IMR-90 (cell line): ENCODE data around the gene PIGH. TPM values are rescaled to one million over a fixed set of nuclear protein-coding genes. Genes with fewer than 3 reads are reported as not detected.

Source experiments
- ATAC-seq: fragments of 200-7000 bp; cut with Tn5 transposase; 2 replicates; pipeline ENCODE4 v1.9.1; 2020; ENCODE audit warnings: low read depth, mild to moderate bottlenecking, moderate library complexity
- BruUV-seq: library from RNA; stranded (reverse); fragments of 400-500 nt; replicated peaks from 2 replicates; lab custom pipeline; 2021; lab: Mats Ljungman, UMichigan
- CTCF ChIA-PET: fragments of 300-600 bp; formaldehyde crosslinking; extraction: SDS; loops from one replicate; lab custom pipeline; 2021; ENCODE audit warnings: antibody characterized with exemption; lab: Yijun Ruan, JAX
- POLR2A ChIA-PET: fragments of 300-600 bp; sonication (Branson Sonifier 250); formaldehyde crosslinking; loops from one replicate; lab custom pipeline; 2022; ENCODE audit warnings: antibody characterized with exemption; ENCODE audit not compliant: unreplicated experiment; lab: Charles Lee
- DNase-seq: peaks from one replicate; pipeline ENCODE4 v3.0.0; 2013
- H2AFZ ChIP-seq: replicated peaks from 2 replicates; pipeline ENCODE3; 2013; ENCODE audit warnings: low read length, mild to moderate bottlenecking; ENCODE audit not compliant: poor library complexity
- H2AK5ac ChIP-seq: 2 replicates; pipeline ENCODE4 v1.6.1; 2013; ENCODE audit warnings: low read depth, low read length, inconsistent platforms
- H2AK9ac ChIP-seq: replicated peaks from 2 replicates; pipeline ENCODE3; 2013; ENCODE audit warnings: mild to moderate bottlenecking, low read depth, low read length, moderate library complexity; ENCODE audit not compliant: poor library complexity
- H2BK120ac ChIP-seq: 2 replicates; pipeline ENCODE4 v1.6.1; 2013; ENCODE audit warnings: low read depth, low read length, inconsistent platforms
- H2BK15ac ChIP-seq: 3 replicates; pipeline ENCODE4 v1.6.1; 2013; ENCODE audit warnings: low read depth, low read length, inconsistent platforms
- H2BK20ac ChIP-seq: 2 replicates; pipeline ENCODE4 v1.6.1; 2013; ENCODE audit warnings: low read depth, mild to moderate bottlenecking, inconsistent platforms, low read length, moderate library complexity
- H2BK5ac ChIP-seq: 2 replicates; pipeline ENCODE4 v1.6.1; 2013; ENCODE audit warnings: mild to moderate bottlenecking, low read depth, low read length, inconsistent platforms; ENCODE audit not compliant: poor library complexity, severe bottlenecking
- H3K14ac ChIP-seq: replicated peaks from 2 replicates; pipeline ENCODE4 v1.6.1; 2013; ENCODE audit warnings: low read depth, low read length, inconsistent platforms
- H3K18ac ChIP-seq: 2 replicates; pipeline ENCODE4 v1.6.1; 2013; ENCODE audit warnings: low read depth, low read length, control low read depth
- H3K23ac ChIP-seq: 2 replicates; pipeline ENCODE4 v1.6.1; 2013; ENCODE audit warnings: low read depth, low read length, inconsistent platforms
- H3K27ac ChIP-seq: 2 replicates; pipeline ENCODE4 v1.5.1; 2013; ENCODE audit warnings: mild to moderate bottlenecking, control low read depth, low read length; ENCODE audit not compliant: insufficient read depth
- H3K27me3 ChIP-seq: 2 replicates; pipeline ENCODE4 v1.6.1; 2013; ENCODE audit warnings: low read length; ENCODE audit not compliant: control insufficient read depth, insufficient read depth
- H3K36me3 ChIP-seq: 2 replicates; pipeline ENCODE4 v1.6.1; 2013; ENCODE audit warnings: low read length, mixed read lengths; ENCODE audit not compliant: control insufficient read depth, insufficient read depth
- H3K4ac ChIP-seq: 2 replicates; pipeline ENCODE4 v1.6.1; 2013; ENCODE audit warnings: low read depth, low read length, inconsistent platforms
- H3K4me1 ChIP-seq: 2 replicates; pipeline ENCODE4 v1.6.1; 2013; ENCODE audit warnings: low read length, mixed read lengths; ENCODE audit not compliant: control insufficient read depth, insufficient read depth
- H3K4me2 ChIP-seq: 2 replicates; pipeline ENCODE4 v1.6.1; 2013; ENCODE audit warnings: low read depth, mild to moderate bottlenecking, control low read depth, low read length, moderate library complexity
- H3K4me3 ChIP-seq: 2 replicates; pipeline ENCODE4 v1.5.1; 2013; ENCODE audit warnings: low read depth, mild to moderate bottlenecking, control low read depth, low read length, moderate library complexity; ENCODE audit not compliant: insufficient read depth
- H3K56ac ChIP-seq: 2 replicates; pipeline ENCODE4 v1.6.1; 2013; ENCODE audit warnings: low read length, inconsistent platforms; ENCODE audit not compliant: insufficient read depth; ENCODE audit errors: extremely low read depth
- H3K79me1 ChIP-seq, 2 experiments: 2 replicates each; pipeline ENCODE4 v1.6.1; 2013; ENCODE audit warnings: low read length in 2 of 2, inconsistent platforms in 1 of 2, low read depth in 1 of 2
- H3K9ac ChIP-seq: 2 replicates; pipeline ENCODE4 v1.6.1; 2013; ENCODE audit warnings: low read depth, low read length, control low read depth
- H3K9me1 ChIP-seq: 2 replicates; pipeline ENCODE4 v1.6.1; 2013; ENCODE audit warnings: low read length, inconsistent platforms; ENCODE audit not compliant: insufficient read depth
- H3K9me3 ChIP-seq: 2 replicates; pipeline ENCODE4 v1.6.1; 2013; ENCODE audit warnings: low read length; ENCODE audit not compliant: control insufficient read depth, insufficient read depth
- H4K20me1 ChIP-seq: 2 replicates; pipeline ENCODE4 v1.6.1; 2013; ENCODE audit warnings: low read length, inconsistent platforms; ENCODE audit not compliant: insufficient read depth
- H4K5ac ChIP-seq: 2 replicates; pipeline ENCODE4 v1.6.1; 2013; ENCODE audit warnings: mild to moderate bottlenecking, low read depth, low read length, control low read depth
- H4K8ac ChIP-seq, 2 experiments: 2 replicates each; pipeline ENCODE4 v1.6.1; 2013; ENCODE audit warnings: low read depth in 2 of 2, low read length in 2 of 2, control low read depth in 1 of 2, inconsistent platforms in 1 of 2
- H4K91ac ChIP-seq: 2 replicates; pipeline ENCODE4 v1.6.1; 2013; ENCODE audit warnings: low read depth, low read length, inconsistent platforms; ENCODE audit not compliant: insufficient read depth
- BHLHE40 ChIP-seq: fragments of 150-350 bp; IDR thresholded peaks from 2 replicates; pipeline ENCODE4 v1.6.1; 2016; ENCODE audit warnings: mild to moderate bottlenecking, low read depth, low read length
- CHD1 ChIP-seq: IDR thresholded peaks from 2 replicates; pipeline ENCODE4 v1.6.1; 2012; ENCODE audit warnings: low read depth, low read length, improper control_type of control experiment
- FOS ChIP-seq: fragments of 150-350 bp; IDR thresholded peaks from 2 replicates; pipeline ENCODE4 v1.6.1; 2016; ENCODE audit warnings: low read depth, low read length
- MAFK ChIP-seq: IDR thresholded peaks from 2 replicates; pipeline ENCODE4 v1.6.1; 2012; ENCODE audit warnings: low read depth, low read length, improper control_type of control experiment
- MXI1 ChIP-seq: IDR thresholded peaks from 2 replicates; pipeline ENCODE4 v1.6.1; 2012; ENCODE audit warnings: low read depth, mild to moderate bottlenecking, low read length, moderate library complexity, borderline replicate concordance
- RAD21 ChIP-seq: IDR thresholded peaks from 2 replicates; pipeline ENCODE4 v1.6.1; 2012; ENCODE audit warnings: low read length, improper control_type of control experiment
- RCOR1 ChIP-seq: IDR thresholded peaks from 2 replicates; pipeline ENCODE4 v1.6.1; 2012; ENCODE audit warnings: mild to moderate bottlenecking, low read length, improper control_type of control experiment; ENCODE audit not compliant: insufficient replicate concordance
- RFX5 ChIP-seq: IDR thresholded peaks from 2 replicates; pipeline ENCODE4 v1.8.0; 2012; ENCODE audit warnings: low read depth, mild to moderate bottlenecking, low read length, moderate library complexity
- SMC3 ChIP-seq: fragments of 150-350 bp; IDR thresholded peaks from 2 replicates; pipeline ENCODE4 v1.6.1; 2016; ENCODE audit warnings: low read depth, mild to moderate bottlenecking, antibody characterized with exemption, low read length, moderate library complexity
- WGBS, 2 experiments: methylation state at CpG; one replicate each; pipeline versions ENCODE4 v1.1.5 to v1.1.7; 2013; ENCODE audit warnings: missing lambda C conversion rate in 2 of 2; ENCODE audit not compliant: insufficient read length in 1 of 2; ENCODE audit errors: extremely low coverage in 2 of 2; 5-methylcytosine and 5-hydroxymethylcytosine counted together
- dilution Hi-C: fragments of 300-500 bp; cut with HindIII; formaldehyde crosslinking; loops from one replicate; pipeline ENCODE4 v1.14.3; 2018; ENCODE audit warnings: low sequenced_read_pairs; ENCODE audit not compliant: unreplicated experiment
- in situ Hi-C: fragments of 300-500 bp; cut with MboI; formaldehyde crosslinking; loops from 3 replicates; pipeline ENCODE4 v1.14.3; 2019; ENCODE audit warnings: low sequenced_read_pairs, inconsistent platforms, mixed read lengths
- intact Hi-C: fragments of 100-400 bp; cut with micrococcal nuclease; formaldehyde crosslinking; loops from 2 replicates; pipeline ENCODE4 v1.10.0; 2022
- polyA plus RNA-seq, 3 experiments: library from polyadenylated mRNA; depleted of rRNA; stranded (reverse); fragments of >200 nt; gene quantifications; 2 replicates each; pipeline ENCODE4 v1.2.3, GENCODE V29; 2012; ENCODE audit warnings: low replicate concordance in 1 of 3
- total RNA-seq: library from RNA; depleted of rRNA; stranded (reverse); fragments of >200 nt; gene quantifications from 2 replicates; pipeline ENCODE4 v1.2.3, GENCODE V29; 2012
- TF ChIP-seq, protein P1 (sequence below): fragments of 150-350 bp; IDR thresholded peaks from 2 replicates; pipeline ENCODE4 v1.6.1; 2017; ENCODE audit warnings: mild to moderate bottlenecking, antibody characterized with exemption, low read length, low read depth

The PIGH gene
- total and polyA plus RNA-seq, 2 of the 4 experiments (the other 2 are of a cell fraction): 7.9 to 13.5 TPM

DNA sequence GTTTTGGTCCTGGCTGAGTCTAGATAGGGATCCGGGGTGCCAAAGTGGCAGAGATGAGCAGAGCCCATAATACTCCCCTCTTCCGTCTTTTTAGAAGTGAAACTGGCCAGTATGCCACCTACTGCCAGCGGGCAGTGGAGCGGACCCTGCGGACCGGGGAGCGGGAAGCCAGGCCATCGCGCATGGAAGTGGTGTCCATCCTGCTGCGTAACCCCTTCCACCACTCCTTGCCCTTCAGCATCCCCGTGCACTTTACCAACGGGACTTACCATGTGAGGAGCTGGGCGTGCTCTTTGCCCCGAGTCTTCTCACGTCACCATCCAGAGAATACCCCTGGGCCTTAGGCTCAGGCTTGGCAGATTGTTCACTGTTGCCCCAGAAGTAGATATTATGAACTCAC is 21.0 kb downstream of the PIGH start:
- H2BK20ac ChIP-seq: no peak overlapping the region
- no peak overlapping the region for H4K5ac ChIP-seq
- WGBS, 2 experiments: 73% methylated on average over 6 of the region's 15 CpGs; no CpG with 5 or more reads in 1 of the 2 experiments
- H3K4me2 ChIP-seq: no peak overlapping the region
- H4K8ac ChIP-seq: no peak overlapping the region
- H3K14ac ChIP-seq: no peak overlapping the region
- no peak overlapping the region for H2BK5ac ChIP-seq
- no peaks in the 10 kb centered on the region for H3K9me3 ChIP-seq
- H3K27ac ChIP-seq: no peak overlapping the region
- H2AK5ac ChIP-seq: no peak overlapping the region
- H3K9ac ChIP-seq: no peak overlapping the region
- no peak overlapping the region for H4K91ac ChIP-seq
- no peak overlapping the region for H3K18ac ChIP-seq
- H3K36me3 ChIP-seq: no peaks in the 10 kb centered on the region
- no TSS peak for BruUV-seq
- H4K20me1 ChIP-seq: no peaks in the 10 kb centered on the region
- ChIA-PET CTCF (interaction anchor here (5.2 kb wide), 1 partner anchor 8 kb away, joined by 24 read pairs; no protein-coding TSS in a partner anchor), POLR2A (no interaction called here)
- no peak overlapping the region for H3K4me3 ChIP-seq
- TF ChIP-seq CHD1: no peak
- no peak for TF ChIP-seq RAD21
- no peak for TF ChIP-seq SMC3
- no peak for TF ChIP-seq MAFK
- no peak for TF ChIP-seq RCOR1
- TF ChIP-seq MXI1: no peak
- TF ChIP-seq, protein P1, sequence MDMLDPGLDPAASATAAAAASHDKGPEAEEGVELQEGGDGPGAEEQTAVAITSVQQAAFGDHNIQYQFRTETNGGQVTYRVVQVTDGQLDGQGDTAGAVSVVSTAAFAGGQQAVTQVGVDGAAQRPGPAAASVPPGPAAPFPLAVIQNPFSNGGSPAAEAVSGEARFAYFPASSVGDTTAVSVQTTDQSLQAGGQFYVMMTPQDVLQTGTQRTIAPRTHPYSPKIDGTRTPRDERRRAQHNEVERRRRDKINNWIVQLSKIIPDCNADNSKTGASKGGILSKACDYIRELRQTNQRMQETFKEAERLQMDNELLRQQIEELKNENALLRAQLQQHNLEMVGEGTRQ: no peak
- TF ChIP-seq BHLHE40: no peak
- TF ChIP-seq RFX5: no peak
- TF ChIP-seq FOS: no peak
- no peak overlapping the region for H3K56ac ChIP-seq
- H2AFZ ChIP-seq: no peak overlapping the region
- H3K4ac ChIP-seq: no peak overlapping the region
- no peak overlapping the region for H2BK120ac ChIP-seq
- H2BK15ac ChIP-seq: no peak overlapping the region
- dilution Hi-C loops: no loop called here
- H3K23ac ChIP-seq: no peak overlapping the region
- intact Hi-C loops: no loop called here
- no peaks in the 10 kb centered on the region for H3K4me1 ChIP-seq
- in situ Hi-C loops: no loop called here
- no peak overlapping the region for H2AK9ac ChIP-seq
- no peak for ATAC-seq
- H3K27me3 ChIP-seq: peaks cover 4% of the 10 kb centered on the region; the same call in 1 of the 2 replicates
- H3K9me1 ChIP-seq: 0 out of 2 replicates have a peak, but pooled peaks cover 3% of the 10 kb centered on the region
- no peaks in the 10 kb centered on the region for H3K79me1 ChIP-seq
- no peak for DNase-seq
